Heart right ventricle (tissue), 16 donors: ENCODE measurements around the gene PKNOX1. TPM values are rescaled to one million over a fixed set of nuclear protein-coding genes. Genes with fewer than 3 reads are reported as not detected.
"Not testable (repeated sequence)": the region's sequence is repeated elsewhere in the genome, so short reads cannot be mapped to it uniquely, and the experiment has no call there.

ENCODE experiments used
- ATAC-seq, 8 donors: fragments of 200-7000 bp; cut with Tn5 transposase; one replicate each; pipeline ENCODE4 v1.9.1; 2020; ENCODE audit warnings: mild to moderate bottlenecking in 8 of 8, moderate library complexity in 8 of 8, moderate number of reproducible peaks in 1 of 8
- DNase-seq, 2 donors: peaks; one replicate each; pipeline ENCODE4 v3.0.0-alpha.2; 2020
- H3K27ac ChIP-seq, 10 donors: fragments of 200-600 bp; sonication (generic) in 2 of 10; one replicate each; pipeline versions ENCODE4 v1.5.0 to v1.8.0; 2020 to 2022; ENCODE audit warnings: mild to moderate bottlenecking in 3 of 10
- H3K27me3 ChIP-seq, 7 donors: fragments of 200-600 bp; one replicate each; pipeline ENCODE4 v1.8.0; 2021 to 2022; ENCODE audit warnings: mild to moderate bottlenecking in 2 of 7
- H3K36me3 ChIP-seq, 9 donors: fragments of 200-600 bp; sonication (generic) in 1 of 9; one replicate each; pipeline versions ENCODE4 v1.5.0 to v1.8.0; 2020 to 2022; ENCODE audit warnings: mild to moderate bottlenecking in 2 of 9
- H3K4me1 ChIP-seq, 9 donors: fragments of 200-600 bp; sonication (generic) in 1 of 9; one replicate each; pipeline versions ENCODE4 v1.5.0 to v1.8.0; 2020 to 2022; ENCODE audit warnings: mild to moderate bottlenecking in 4 of 9
- H3K4me3 ChIP-seq, 10 donors: fragments of 200-600 bp; sonication (generic) in 2 of 10; one replicate each; pipeline versions ENCODE4 v1.5.0 to v1.8.0; 2020 to 2022; ENCODE audit warnings: mild to moderate bottlenecking in 7 of 10, moderate library complexity in 2 of 10
- H3K9me3 ChIP-seq, 11 donors: fragments of 200-600 bp in 10 of 11; sonication (generic) in 2 of 11; one replicate each; pipeline versions ENCODE4 v1.5.0 to v1.8.0; 2013 to 2022; ENCODE audit warnings: mild to moderate bottlenecking in 2 of 11, control low read depth in 1 of 11, moderate library complexity in 1 of 11
- CTCF ChIP-seq, 9 donors: fragments of 200-600 bp; sonication (generic) in 2 of 9; IDR thresholded peaks; one replicate each; pipeline versions ENCODE4 v1.5.0 to v1.8.0; 2021 to 2022; ENCODE audit warnings: antibody characterized with exemption in 9 of 9, mild to moderate bottlenecking in 5 of 9, moderate library complexity in 1 of 9
- WGBS, 2 donors: extraction: QIAGEN DNeasy Blood & Tissue Kit; methylation state at CpG; one replicate each; pipeline ENCODE4 v1.1.7; 2013; ENCODE audit warnings: inconsistent platforms in 1 of 2; 5-methylcytosine and 5-hydroxymethylcytosine counted together
- intact Hi-C, 10 donors: fragments of 100-400 bp; cut with DNase I; formaldehyde crosslinking; loops; one replicate each; pipeline versions ENCODE4 v1.11.1 to v1.14.2; 2022
- long read RNA-seq, 3 donors: library from polyadenylated mRNA; unstranded; transcript quantifications; one replicate each; pipeline ENCODE4 v2.0.0, GENCODE V29; 2020 to 2021
- polyA plus RNA-seq, 2 donors: library from polyadenylated mRNA; stranded (reverse); fragments of 200-250 nt; gene quantifications; one replicate each; pipeline ENCODE4 v1.2.3, GENCODE V29; 2013
- total RNA-seq, 10 donors: library from RNA; stranded (reverse); fragmentation: NEBNext Ultra II Directional in 3 of 10; extraction: Animal tissue kit (Norgen Biotek cat#: 25700) in 3 of 10; gene quantifications; one replicate each; pipeline versions ENCODE4 v1.2.1 to v1.2.4, GENCODE V29; 2021 to 2023
- donor health status: Arrhythmogenic right ventricular cardiomyopathy.
- donor health status: ischemic (EF 13 %, LVEDD 7.1; RV severe dilation, severe dysfunction).
- donor health status: healthy with polysubstance abuse.
- donor health status: DM: no; HTN: yes; CAD: no.
- donor health status: DM: no; HTN: no; CAD: no.
- donor health status: ischemic (EF 25% LVEDD 6.9; RV normal size, moderate dysfunction).
- donor health status: ischemic (EF 25% LVEDD 5.7; RV mildly dilated, moderate dysfunction).
- donor health status: healthy.
- donor health status: DM: yes; HTN: yes; CAD: no.
- donor health status: Ischemic cardiomyopathy.
- donor health status: ischemic (EF 35%, LVEDD 5.7; RV mildly dilated, moderate dysfunction).
- donor health status: nonischemic (EF 11% LVEDD 7.7; RV severe dilation, severe dysfunction).
- donor health status: DM: yes; HTN: yes; CAD: no.
- donor health status: PGD.
- donor health status: ischemic (EF 29% LVEDD 5.4; RV normal size, mild dysfunction).
- donor health status: nonischemic (EF 23%, LVEDD 6.1; RV moderate dilation, normal function).

The PKNOX1 gene
- total RNA-seq (10 to 100 TPM in 2 of 10 donors, 1 to 10 TPM in 8; 5.0 to 11.6 (median 7.7) TPM), polyA plus RNA-seq (1 to 10 TPM; 5.8 to 6.0 TPM)
- long read RNA-seq, donor 1, full-length matches to known transcripts, result 2 of 5 reads
- long read RNA-seq, donor 1, partial matches to known transcripts, result 1 of 5 reads
- long read RNA-seq, donor 1, other reads (novel, unspliced or antisense), result 2 of 5 reads
- long read RNA-seq, donor 2, full-length matches to known transcripts, result 4 of 8 reads
- long read RNA-seq, donor 2, partial matches to known transcripts, result 4 of 8 reads
- long read RNA-seq, donor 2, other reads (novel, unspliced or antisense), result 0 of 8 reads
- long read RNA-seq, donor 3, full-length matches to known transcripts, result 3 of 12 reads
- long read RNA-seq, donor 3, partial matches to known transcripts, result 9 of 12 reads
- long read RNA-seq, donor 3, other reads (novel, unspliced or antisense), result 0 of 12 reads

- TF ChIP-seq CTCF (IDR thresholded peaks at IDR 0.05), result no peak
- intact Hi-C loops, result loop anchor here in 3 of 10 donors (5.0 to 10.0 kb wide), 4 partner anchors 49 to 582 kb away; partner anchors contain the start of genes NDUFV3 (in 2 of the 3), ERVH48-1 (in 1 of the 3) and SLC37A1 (in 1 of the 3)
- Histone ChIP-seq H3K27ac (peak within 1 kb of the TSS; percentile 95 to 100 (median 98)), H3K9me3 (peaks cover 0 to 8% (median 0%) of the 10 kb centered on the region in 11 donors), H3K4me3 (peak within 1 kb of the TSS; percentile 53 to 99 (median 82)), H3K36me3 (peaks cover 0 to 11% (median 0%) of the 10 kb centered on the region in 9 donors), H3K4me1 (peaks cover 0 to 34% (median 21%) of the 10 kb centered on the region in 9 donors), H3K27me3 (no peaks in the 10 kb centered on the region)
- DNase-seq (peak; percentile 98 to 99), ATAC-seq (peak; percentile 93 to 98 (median 96))
- 0 to 1% methylated on average over 80 to 105 of the region's 106 CpGs for WGBS, 2 donors
Measured at GRCh38 chr21:42973991-42974831, at the start of gene PKNOX1. PKNOX1 (plus strand) TSS chr21:42974562; CDS start chr21:43004382, 29,820 bp downstream.

GRCh38 chr21:42925114-42925926, 49.0 kb upstream of the PKNOX1 start, which contains the start of gene ERVH48-1:
ERVH48-1 (minus strand) TSS chr21:42925630; CDS start chr21:42919006, 6,624 bp downstream.
- no peak for DNase-seq

DNA sequence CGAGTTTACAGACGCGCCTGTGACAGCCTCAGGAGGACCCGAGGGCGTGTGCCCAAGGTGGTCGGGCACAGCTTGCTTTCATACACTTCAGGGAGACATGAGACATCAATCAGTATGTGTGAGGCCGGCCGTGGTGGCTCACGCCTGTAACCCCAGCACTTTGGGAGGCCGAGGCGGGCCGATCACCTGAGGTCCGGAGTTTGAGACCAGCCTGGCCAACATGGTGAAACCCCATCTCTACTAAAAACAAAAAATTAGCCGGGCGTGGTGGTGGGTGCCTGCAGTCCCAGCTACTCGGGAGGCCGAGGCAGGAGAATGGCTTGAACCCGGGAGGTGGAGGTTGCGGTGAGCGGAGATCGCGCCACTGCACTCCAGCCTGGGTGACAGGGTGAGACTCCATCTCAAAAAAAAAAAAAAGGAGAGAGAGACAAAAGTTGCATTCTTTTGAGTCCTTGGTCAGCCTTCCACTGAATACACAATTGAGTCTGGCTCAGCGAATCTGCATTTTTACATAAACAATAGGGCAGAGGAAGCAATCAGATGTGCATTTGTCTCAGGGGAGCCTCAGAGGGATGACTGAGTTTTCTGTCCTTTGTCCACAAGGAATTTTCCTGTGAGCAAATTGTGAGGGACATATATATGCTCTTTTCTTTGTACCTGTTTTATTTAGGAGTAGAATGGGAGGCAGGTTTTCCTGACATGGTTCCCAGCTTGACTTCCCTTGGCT, 46.7 kb upstream of the PKNOX1 start:
- H3K4me3 ChIP-seq, DNase-seq, H3K36me3 ChIP-seq, ATAC-seq, H3K27ac ChIP-seq, H3K9me3 ChIP-seq, H3K27me3 ChIP-seq: not testable (repeated sequence)
- peaks cover 0 to 12% (median 4%) of the 10 kb centered on the region in 9 donors for H3K4me1 ChIP-seq
- WGBS, 2 donors, result 92 to 93% methylated on average over 23 of the region's 23 CpGs
- intact Hi-C loops, result loop anchor here in 1 of 10 donors (10.0 kb wide), 3 partner anchors 47 to 717 kb away; partner anchors contain the start of gene PKNOX1

More at GRCh38 chr21:42925114-42925926, 49.0 kb upstream of the PKNOX1 start, which contains the start of gene ERVH48-1:
- H3K9me3 ChIP-seq, result no peaks in the 10 kb centered on the region
- no peak for TF ChIP-seq CTCF (IDR thresholded peaks at IDR 0.05)
- H3K36me3 ChIP-seq, result no peaks in the 10 kb centered on the region
- ATAC-seq, result peak in 1 of 8 donors; percentile 41
- WGBS, 2 donors, result 82 to 86% methylated on average over 29 of the region's 29 CpGs
- H3K4me3 ChIP-seq, result no peak within 1 kb of the TSS
- H3K27me3 ChIP-seq, result no peaks in the 10 kb centered on the region
- H3K4me1 ChIP-seq, result peaks cover 0 to 12% (median 4%) of the 10 kb centered on the region in 9 donors
- intact Hi-C loops, result loop anchor here in 1 of 10 donors (10.0 kb wide), 3 partner anchors 49 to 719 kb away; partner anchors contain the start of gene PKNOX1
- no peak within 1 kb of the TSS for H3K27ac ChIP-seq
